HG03045 (cell line): ENCODE results near the gene ASPN.

Experiments
- ATAC-seq: cut with Tn5 transposase; IDR thresholded peaks from one replicate; pipeline ENCODE4 v1.9.1; 2021; ENCODE audit warnings: mild to moderate bottlenecking, moderate library complexity; ENCODE audit not compliant: unreplicated experiment

The ASPN gene

GRCh38 chr9:92482329-92482728 lies at the start of gene ASPN:
Gene ASPN, minus strand, starts transcription at chr9:92482506.
- ATAC-seq, result no peak

GRCh38 chr9:92530893-92531292 lies 48.6 kb upstream of the ASPN start:
- ATAC-seq, result no peak

DNA sequence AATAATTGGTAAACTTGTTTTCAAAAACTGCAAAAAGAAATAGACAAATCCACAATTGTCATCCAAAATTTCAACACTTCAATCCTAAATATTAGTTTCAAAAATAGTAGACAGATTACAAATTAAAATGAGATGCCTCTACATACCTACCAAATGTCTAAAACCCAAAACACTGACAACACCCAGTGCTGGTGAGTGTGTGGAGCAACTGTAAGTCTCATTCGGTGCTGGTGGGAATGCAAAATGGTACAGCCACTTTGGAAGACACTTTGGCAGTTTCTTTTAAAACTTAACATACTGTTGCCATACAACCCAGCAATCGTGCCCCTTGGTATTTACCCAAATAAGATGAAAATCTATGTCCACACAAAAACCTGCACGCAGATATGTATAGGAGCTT lies 46.8 kb upstream of the ASPN start:
- ATAC-seq, result no peak

- ATAC-seq, result no peak
Measured at GRCh38 chr9:92528522-92528849, 46.2 kb upstream of the ASPN start.

GRCh38 chr9:92527832-92528521 lies 45.7 kb upstream of the ASPN start:
- ATAC-seq, result no peak

- ATAC-seq, result no peak
Measured at GRCh38 chr9:92527291-92527828, 45.1 kb upstream of the ASPN start.

- no peak for ATAC-seq
Measured at GRCh38 chr9:92525306-92525705, 43.0 kb upstream of the ASPN start.

DNA sequence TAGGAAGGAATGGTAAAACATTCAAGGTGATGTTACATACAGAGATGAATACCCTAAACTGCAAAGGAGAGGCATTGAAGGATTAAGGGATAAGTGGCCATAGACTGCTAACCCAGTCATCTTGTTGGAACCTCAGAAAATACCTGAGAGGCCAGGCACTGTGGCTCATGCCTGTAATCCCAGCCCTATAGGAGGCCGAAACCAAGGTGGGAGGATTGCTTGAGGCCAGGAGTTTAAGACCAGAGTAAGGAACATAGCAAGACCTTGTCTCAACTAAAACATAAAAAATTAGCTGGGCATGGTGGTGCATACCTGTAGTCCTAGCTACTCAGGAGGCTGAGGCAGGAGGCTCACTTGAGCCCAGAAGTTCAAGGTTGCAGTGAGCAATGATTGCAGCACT lies 42.6 kb upstream of the ASPN start:
- no peak for ATAC-seq

DNA sequence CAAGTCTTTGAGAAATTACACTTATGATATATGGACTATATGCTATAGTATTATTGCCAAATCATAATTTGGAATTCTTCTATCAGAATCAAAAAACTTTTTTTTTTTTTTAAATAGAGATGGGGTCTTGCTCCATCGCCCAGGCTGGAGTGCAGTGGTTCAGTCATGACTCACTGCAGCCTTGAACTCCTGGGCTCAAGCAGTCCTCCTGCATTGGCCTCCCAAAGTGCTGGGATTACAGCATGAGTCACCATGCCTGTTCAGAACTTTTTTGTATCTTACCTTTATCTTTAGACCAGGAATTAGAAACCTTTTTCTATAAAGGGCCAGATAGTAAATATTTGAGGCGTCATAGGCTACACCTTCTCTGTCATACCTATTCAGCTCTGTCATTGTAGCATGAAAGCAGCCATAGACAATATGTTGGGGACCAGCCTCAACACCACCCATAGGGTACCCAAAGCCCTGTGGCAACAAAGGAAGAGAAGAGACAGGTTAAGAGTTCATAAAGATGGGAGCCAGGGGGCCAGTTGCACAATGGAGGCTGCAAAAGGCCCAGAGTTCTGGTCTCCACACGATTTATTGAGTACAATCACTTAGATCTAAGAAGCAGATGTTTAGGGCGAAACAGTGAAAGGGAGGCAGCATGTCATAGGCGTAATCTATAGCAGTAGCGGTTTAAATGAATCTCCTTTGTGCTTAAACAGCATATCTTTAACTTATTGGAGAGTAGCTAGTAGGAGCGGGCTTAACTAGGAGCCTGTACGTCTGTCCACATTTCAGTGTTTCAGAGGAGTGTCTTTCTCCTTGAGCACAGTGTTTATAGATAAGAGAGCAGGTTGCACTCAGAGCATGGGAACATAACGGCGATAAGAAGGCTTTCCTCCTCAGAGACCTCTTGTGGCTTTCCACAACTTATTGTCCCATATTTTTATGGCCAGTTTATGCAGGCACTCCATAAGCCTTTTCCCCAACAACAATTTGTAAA lies 41.0 kb upstream of the ASPN start:
- ATAC-seq, result no peak

GRCh38 chr9:92520837-92521236 lies 38.5 kb upstream of the ASPN start:
- ATAC-seq, result no peak

DNA sequence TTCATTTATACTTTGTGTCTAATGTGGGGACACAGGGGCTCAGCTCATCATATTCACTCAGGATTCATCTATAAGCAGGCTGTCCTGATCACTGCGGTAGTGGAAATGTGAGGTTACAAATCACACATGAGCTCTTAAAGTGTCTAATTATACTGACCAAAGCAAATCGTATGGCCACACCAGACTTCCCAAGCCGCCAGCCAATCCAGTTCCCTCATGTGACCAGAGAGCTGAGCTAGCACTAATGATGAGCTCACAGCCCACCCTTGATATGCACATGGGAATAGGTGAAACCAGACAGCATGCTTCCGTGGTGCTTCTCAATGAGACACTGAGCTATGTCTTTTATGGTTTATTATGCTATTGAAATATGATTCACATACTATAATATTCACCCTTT lies 35.9 kb upstream of the ASPN start:
- no peak for ATAC-seq

- ATAC-seq, result no peak
Measured at GRCh38 chr9:92517046-92517445, 34.7 kb upstream of the ASPN start.

- no peak for ATAC-seq
Measured at GRCh38 chr9:92516521-92516920, 34.2 kb upstream of the ASPN start.

DNA sequence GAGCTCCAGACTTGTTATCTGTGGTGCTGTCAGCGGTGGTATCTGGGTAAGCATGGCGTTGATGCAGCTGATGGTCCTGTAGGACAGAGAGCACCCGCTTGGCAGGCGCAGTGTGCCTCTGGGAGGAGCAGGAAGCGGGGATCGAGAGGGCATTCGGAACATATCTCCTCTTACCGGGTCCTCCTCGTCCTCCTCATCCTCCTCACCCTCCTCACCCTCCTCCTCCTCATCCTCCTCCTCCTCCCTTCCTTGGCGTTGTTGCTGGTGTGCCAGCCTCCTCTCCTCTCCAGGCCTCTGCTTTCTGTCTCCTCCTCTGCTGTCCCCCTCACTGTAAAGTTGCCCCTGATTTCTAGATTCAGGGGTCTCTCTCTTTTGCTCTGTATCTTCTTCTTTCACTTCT lies 32.3 kb upstream of the ASPN start:
- ATAC-seq, result no peak

DNA sequence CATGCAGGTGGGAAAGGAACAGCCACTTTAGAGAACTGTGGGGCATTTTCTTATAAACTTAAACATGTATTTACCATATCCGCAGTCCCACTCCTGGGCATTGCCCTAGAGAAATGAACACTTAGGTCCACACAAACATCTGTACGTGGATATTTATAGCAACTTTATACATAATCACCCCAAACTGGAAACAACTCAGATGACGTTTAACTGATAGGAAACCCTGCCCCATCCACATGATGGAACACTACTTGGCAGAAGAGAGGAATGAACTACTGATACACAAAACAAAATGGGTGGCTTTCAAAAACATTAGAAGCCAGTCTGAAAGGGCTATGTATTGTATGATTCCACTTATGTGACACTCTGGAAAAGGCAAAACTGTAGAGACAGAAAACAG lies 31.0 kb upstream of the ASPN start:
- ATAC-seq, result no peak

GRCh38 chr9:92512622-92513021 lies 30.3 kb upstream of the ASPN start:
- ATAC-seq, result no peak

GRCh38 chr9:92510747-92511146 lies 28.4 kb upstream of the ASPN start:
- ATAC-seq, result no peak

GRCh38 chr9:92509050-92509449 lies 26.7 kb upstream of the ASPN start:
- ATAC-seq, result no peak

GRCh38 chr9:92508018-92508820 lies 25.9 kb upstream of the ASPN start:
- ATAC-seq, result no peak

DNA sequence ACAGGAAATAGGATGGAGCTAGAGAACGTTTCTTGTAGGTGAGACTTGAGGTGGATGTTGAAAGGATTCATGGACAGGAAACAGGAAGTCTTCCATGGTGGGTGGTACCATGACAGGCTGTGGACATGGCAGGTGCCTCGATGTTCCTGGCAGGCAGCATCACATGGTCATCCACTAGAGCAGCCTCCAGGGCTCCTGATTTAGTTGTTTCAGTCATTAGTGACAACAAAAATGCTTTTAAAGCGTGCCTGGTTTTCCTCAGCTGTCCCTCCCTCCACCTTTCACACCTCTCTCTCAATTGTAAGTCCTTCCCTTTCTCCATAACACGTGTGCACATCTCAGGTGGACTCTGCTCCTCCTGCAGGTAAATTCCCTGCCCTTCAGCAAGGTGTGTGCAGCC lies 25.2 kb upstream of the ASPN start:
- ATAC-seq, result no peak

DNA sequence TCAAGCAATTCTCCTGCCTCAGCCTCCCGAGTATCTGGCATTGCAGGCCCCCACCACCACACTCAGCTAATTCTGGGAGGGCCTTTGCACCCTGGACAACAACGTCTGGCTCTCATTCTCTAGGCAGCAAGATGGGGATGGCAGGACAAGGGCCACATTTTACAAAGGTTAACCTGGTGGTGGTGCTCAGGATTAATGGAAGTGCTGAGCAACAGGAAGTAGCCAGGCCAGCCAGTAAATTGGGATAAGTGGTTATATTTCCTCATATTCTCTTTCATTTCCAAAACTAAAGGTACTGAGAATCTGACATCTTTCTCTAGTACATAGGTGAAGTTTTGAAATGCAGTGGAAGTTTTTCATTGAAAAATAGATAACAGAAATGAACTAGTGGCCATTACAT lies 24.7 kb upstream of the ASPN start:
- ATAC-seq, result no peak
